Measurements from ENCODE around the gene GDF7.

Gene GDF7

GRCh38 chr2:20675701-20676352, 8.9 kb downstream of the GDF7 start:
- no peak for DNase-seq

- DNase-seq: no peak
Observed at GRCh38 chr2:20676353-20677215, 9.6 kb downstream of the GDF7 start.

- DNase-seq: no peak
Observed at GRCh38 chr2:20677301-20678085, 10.5 kb downstream of the GDF7 start.

- DNase-seq: no peak
Observed at GRCh38 chr2:20678086-20678395, 11.1 kb downstream of the GDF7 start.

- no peak for DNase-seq
Observed at GRCh38 chr2:20678780-20679179, 11.8 kb downstream of the GDF7 start.

- DNase-seq: no peak
Observed at GRCh38 chr2:20680744-20681375, 13.9 kb downstream of the GDF7 start.

GRCh38 chr2:20682167-20682920, 15.4 kb downstream of the GDF7 start:
- DNase-seq: no peak

- DNase-seq: no peak
Observed at GRCh38 chr2:20684581-20685063, 17.7 kb downstream of the GDF7 start.

GRCh38 chr2:20687260-20687832, 20.4 kb downstream of the GDF7 start:
- no peak for DNase-seq

- no peak for DNase-seq
Observed at GRCh38 chr2:20689428-20690264, 22.7 kb downstream of the GDF7 start.

- DNase-seq: no peak
Observed at GRCh38 chr2:20691076-20691734, 24.3 kb downstream of the GDF7 start.

GRCh38 chr2:20692081-20692480, 25.1 kb downstream of the GDF7 start:
- no peak for DNase-seq

GRCh38 chr2:20693317-20693716, 26.4 kb downstream of the GDF7 start:
- no peak for DNase-seq

- no peak for DNase-seq
Observed at GRCh38 chr2:20696366-20696765, 29.4 kb downstream of the GDF7 start.

- no peak for DNase-seq
Observed at GRCh38 chr2:20697322-20697934, 30.5 kb downstream of the GDF7 start.

- no peak for DNase-seq
Observed at GRCh38 chr2:20698916-20699613, 32.1 kb downstream of the GDF7 start.

GRCh38 chr2:20702563-20702962, 35.6 kb downstream of the GDF7 start:
- DNase-seq: no peak

GRCh38 chr2:20704886-20705285, 37.9 kb downstream of the GDF7 start:
- DNase-seq: no peak

- DNase-seq: no peak
Observed at GRCh38 chr2:20706217-20706616, 39.3 kb downstream of the GDF7 start.
